HG02642 (cell line): ENCODE data around the gene MCOLN2.
A peak's percentile ranks its signal among the peaks of the same experiment; 100 is the strongest.
"Not testable (repeated sequence)": the region's sequence is repeated elsewhere in the genome, so short reads cannot be mapped to it uniquely, and the experiment has no call there.

Experiments
- ATAC-seq: cut with Tn5 transposase; IDR thresholded peaks from one replicate; pipeline ENCODE4 v1.9.1; 2021; ENCODE audit warnings: mild to moderate bottlenecking; ENCODE audit not compliant: unreplicated experiment, poor library complexity

The MCOLN2 gene

GRCh38 chr1:84912726-84913554 lies 84.0 kb downstream of the MCOLN2 start:
- no peak for ATAC-seq

DNA sequence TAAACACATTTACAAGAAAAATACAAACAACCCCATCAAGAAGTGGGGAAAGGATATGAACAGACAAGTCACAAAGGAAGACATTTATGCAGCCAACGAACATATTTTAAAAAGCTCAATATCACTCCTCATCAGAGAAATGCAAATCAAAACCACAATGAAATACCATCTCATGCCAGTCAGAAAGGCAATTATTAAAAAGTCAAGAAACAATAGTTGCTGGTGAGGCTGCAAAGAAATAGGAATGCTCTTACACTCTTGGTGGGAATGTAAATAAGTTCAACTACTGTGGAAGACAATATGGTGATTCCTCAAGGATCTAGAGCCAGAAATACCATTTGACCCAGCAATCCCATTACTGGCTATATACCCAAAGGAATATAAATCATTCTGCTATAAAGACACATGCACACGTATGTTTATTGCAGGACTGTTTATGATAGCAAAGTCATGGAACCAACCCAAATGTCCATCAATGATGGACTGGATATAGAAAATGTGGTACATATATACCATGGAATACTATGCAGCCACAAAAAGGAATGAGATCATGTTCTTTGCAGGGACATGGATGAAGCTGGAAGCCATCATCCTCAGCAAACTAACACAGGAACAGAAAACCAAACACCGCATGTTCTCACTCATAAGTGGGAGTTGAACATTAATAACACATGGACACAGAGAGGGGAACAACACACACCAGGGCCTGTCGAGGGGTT lies 88.0 kb downstream of the MCOLN2 start:
- ATAC-seq = not testable (repeated sequence)

DNA sequence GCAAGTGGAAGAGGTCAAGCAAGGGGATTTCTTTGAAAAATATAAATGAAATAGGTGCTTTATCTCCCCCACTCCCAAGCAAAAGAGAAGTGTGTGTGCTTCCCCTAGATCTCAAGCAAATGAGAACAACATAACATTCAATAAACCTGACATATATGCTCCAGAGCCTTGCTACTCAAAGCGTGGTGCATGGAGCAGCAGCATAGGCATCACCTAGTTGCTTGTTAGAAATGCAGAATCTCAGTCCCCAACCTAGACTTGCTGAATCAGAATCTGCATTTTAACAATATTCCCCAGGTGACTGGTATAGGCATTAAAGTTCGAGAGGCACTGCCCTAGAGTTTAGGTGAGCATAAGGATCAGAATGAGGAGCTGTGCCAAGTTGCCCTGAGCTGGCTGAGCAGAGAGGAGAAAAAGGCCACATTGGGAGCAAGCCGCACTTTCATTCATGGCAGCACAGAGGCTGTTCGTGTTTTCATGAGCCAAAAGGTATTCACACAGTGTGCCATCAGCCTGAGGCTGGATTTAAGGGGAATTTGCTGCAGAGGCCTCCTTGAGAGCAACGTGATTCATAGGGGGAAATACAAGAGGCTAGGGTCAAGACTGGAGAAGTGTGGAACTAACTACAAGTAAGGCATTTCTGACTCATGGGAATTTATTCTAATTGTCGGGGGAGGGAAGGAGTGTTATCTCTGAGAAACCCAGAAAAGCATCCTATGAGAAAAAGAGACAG lies 89.7 kb downstream of the MCOLN2 start:
- no peak for ATAC-seq

DNA sequence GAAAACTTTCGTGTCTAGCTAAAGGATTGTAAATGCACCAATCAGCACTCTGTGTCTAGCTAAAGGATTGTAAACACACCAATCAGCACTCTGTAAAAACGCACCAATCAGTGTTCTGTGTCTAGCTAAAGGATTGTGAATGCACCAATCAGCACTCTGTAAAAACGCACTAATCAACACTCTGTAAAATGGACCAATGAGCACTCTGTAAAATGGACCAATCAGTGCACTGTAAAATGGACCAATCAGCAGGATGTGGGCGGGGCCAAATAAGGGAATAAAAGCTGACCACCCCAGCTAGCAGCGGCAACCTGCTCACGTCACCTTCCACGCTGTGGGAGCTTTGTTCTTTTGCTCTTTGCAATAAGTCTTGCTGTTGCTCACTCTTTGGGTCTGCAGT lies 94.2 kb downstream of the MCOLN2 start:
- not testable (repeated sequence) for ATAC-seq

GRCh38 chr1:84899969-84900368 lies 96.9 kb downstream of the MCOLN2 start:
- ATAC-seq = no peak

DNA sequence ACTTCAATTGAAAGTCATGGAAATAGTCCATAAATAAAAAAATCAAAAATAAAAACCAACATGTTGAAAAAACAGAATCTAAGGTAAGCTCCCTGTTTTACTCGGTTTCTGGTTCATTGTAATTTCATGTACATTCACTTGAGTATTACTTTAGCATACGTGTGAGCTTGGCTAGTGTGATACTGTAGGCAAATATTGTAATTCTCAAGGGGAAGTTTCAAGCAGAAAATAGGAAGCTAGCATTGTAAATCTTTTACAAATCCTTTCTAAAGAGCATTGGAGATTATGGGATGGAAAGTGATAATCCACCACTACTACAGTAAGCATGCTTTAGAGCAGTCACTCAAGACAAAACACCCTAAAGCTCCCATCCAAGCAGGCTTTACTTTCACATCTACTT lies 100.6 kb downstream of the MCOLN2 start:
- no peak for ATAC-seq

DNA sequence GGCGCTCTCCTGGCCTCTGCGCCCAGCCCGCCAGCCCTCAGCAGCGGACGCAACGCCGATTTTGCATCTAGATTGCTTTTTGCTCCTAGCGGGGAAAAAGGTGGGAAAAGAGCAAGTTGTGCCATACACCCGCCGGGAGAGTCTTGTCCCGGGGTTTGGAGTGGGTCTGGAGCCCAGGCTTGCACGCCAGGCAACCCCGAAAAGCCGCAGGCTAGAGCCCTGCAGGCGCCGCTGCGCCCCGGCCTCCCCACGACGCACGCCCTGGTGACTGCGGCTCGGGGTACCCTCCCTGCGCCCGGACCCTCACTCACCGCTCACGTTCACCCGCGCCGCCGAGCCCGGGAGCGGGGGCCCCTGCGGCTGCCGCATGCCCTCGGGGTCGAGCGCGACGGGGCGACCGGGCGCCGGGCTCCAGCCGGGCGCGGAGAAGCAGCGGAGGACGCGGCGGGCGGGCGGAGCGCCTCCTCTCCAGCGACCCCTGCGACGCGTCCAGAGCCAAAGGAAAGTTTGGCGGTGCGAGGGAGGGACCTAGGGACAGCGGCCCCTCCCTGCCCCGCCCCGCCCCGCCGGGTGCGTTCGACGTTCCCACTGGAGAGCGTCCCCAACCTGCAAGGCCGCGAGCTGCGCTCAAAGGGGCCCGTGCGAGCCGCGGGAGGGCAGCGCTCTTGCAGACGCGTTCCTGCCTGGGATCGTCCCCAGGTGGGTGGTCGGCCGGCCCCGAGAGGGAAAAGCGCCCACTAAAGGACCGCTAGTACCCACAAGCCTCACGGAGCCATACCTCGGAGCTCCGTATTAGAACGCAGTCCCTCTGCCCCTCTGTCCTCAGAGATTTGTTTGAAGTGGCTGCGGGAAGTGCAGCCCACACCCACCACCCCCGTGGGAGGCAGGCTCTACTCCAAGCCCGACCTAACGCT lies 104.0 kb downstream of the MCOLN2 start, which contains the start of gene LPAR3:
LPAR3 (minus strand) TSS at position 502 of the 914 bp plus-strand sequence. CDS start 27,086 bp downstream, outside the sequence.
- peak; percentile 51 for ATAC-seq

DNA sequence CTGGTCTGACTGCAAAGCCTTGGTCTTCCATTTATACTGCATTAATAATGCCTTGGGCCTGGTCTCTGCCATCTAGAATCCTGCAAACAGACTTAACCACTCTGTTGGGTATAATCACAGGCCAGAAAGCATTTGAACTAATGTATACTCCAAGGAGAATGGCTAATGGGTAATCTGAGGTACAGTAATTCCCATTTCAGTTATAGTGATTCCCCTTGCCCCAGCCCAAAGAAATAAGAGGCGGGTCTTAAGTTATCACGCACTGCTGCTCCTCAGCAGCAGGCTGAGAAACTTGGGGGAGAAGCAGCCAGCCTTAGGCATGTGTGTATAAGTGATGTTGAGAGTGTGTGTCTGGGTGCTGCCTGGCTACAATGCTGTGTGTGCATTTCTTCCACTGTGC lies 106.3 kb downstream of the MCOLN2 start:
- ATAC-seq = no peak

DNA sequence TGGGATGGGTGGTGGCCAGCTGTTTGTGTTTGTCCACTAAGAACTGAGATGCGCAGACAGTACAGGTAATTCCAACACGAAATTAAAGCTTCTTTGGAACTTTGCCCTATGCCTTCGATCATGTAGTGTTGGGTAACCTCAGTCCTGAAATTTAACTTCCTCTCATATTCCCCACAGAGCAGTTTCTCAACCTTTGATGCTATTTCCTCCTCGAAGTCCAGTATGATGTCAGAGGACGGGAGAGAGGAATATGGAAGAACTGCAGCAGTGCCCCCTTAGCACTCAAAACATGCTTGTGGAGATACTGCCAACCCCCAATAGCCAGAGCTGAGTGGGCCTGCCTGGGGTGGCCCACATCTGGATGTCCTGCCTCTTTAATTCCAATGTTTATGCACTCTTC lies 107.5 kb downstream of the MCOLN2 start:
- no peak for ATAC-seq

DNA sequence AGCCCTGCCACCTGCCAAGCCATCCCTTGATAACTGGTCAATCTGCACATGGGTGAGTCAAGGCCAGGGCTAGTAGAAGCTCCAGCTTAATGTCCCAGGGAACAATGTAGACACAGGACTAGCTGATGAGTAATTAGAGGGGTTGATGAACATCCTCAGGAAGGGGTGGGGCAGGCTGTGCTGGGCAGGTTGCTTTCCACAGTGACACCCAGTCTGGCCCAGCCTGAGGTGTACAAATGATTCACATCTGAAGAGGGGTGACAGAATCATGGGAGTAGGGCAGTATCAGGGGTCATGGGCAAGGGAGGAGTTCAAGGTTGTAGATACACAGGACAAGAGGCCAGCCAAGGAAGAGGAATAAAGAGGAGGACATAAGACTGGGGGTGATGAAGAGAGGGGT lies 108.2 kb downstream of the MCOLN2 start:
- no peak for ATAC-seq

DNA sequence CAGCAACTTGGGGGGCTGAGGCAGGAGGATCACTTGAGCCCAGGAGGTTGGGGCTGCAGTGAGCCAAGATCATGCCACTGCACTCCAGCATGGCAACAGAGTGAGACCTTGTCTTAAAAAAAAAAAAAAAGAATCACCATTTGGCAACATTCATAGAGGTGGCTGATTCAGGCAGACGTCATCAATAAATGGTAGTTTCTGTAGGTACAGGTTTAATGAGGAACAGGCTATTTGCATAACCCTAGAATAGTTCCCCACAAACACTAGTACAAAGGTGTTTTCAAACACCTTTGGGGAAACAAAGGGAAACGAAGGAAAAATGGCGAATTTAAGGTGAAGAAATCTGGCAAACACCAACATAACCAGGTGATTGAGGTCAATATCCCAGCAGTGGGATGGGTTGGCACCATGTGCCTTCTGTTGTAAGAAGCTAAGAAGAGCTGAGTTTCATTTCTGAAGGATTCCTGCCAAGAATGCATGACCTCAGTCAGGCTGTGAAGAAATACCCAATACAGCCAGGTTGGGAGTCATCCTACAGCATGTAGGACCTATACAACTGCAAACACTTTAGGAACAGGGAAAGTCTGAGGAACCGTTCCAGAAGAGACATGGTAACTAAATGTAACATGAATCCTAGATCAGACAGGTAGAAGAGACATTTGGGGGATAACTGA lies 109.5 kb downstream of the MCOLN2 start:
- ATAC-seq = no peak

DNA sequence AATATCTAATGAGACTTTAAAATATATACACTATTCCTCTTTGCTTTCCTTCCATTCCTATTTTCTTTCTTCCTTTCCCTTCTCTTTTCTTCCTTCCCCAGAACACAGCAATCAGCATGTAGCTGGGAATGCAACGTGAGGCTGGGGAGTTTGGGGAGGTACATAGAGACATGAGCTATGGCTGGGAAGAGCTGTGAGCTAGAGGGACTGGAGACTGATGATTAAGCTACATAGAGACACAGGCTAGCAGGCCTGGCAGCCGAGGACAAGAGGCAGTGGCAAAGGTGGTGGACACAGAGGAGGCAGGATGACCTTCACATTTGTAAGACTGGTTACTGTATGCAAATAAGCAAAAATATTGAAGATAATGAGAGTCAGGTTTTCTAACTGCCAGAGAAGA lies 111.4 kb downstream of the MCOLN2 start:
- no peak for ATAC-seq

GRCh38 chr1:84884671-84885389 lies 112.1 kb downstream of the MCOLN2 start:
- no peak for ATAC-seq

- no peak for ATAC-seq
Measured at GRCh38 chr1:84883286-84883685, 113.6 kb downstream of the MCOLN2 start.

DNA sequence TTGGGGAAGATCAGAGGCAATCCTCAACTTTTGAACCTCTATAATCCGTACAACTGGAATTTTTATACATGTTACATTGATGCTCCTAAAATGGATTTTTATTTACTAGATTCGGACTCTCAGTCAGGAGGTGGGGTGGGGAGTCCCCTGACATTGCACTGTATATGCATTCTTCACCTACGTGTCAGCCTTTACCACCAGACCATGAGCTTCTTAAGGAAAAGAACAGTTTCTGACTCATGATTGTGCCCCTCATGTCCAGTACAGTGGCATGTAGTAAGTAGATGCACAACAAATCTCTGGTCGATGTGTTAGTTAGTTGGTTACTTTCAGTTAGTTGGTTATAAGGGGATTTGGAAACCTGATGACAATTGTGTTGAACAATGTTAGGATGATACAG lies 119.3 kb downstream of the MCOLN2 start:
- ATAC-seq = no peak

GRCh38 chr1:84876353-84876752 lies 120.6 kb downstream of the MCOLN2 start:
- no peak for ATAC-seq
